Measurements from ENCODE around the gene USP43. TPM values are rescaled to one million over a fixed set of nuclear protein-coding genes. Genes with fewer than 3 reads are reported as not detected.
"Not testable (repeated sequence)": the region's sequence is repeated elsewhere in the genome, so short reads cannot be mapped to it uniquely, and the experiment has no call there.

USP43 gene
- 1 to 10 TPM; 4.2 to 6.9 TPM for total RNA-seq

GRCh38 chr17:9644910-9645751, at the start of gene USP43:
USP43 (plus strand) TSS chr17:9645517; CDS start chr17:9645633, 116 bp downstream.
- Histone ChIP-seq H3K4me1 (peaks cover 29% of the 10 kb centered on the region), H3K36me3 (replicated peaks in 1 of 2; ENCODE audit: insufficient read depth in 1 of 2, low read depth in 2 of 2) (no peaks in the 10 kb centered on the region), H3K9me3 (no peaks in the 10 kb centered on the region), H3K4me3 (peak within 1 kb of the TSS; percentile 30 to 63), H3K27ac (peak within 1 kb of the TSS; percentile 89 to 99 (median 93)), H3K27me3 (no peaks in the 10 kb centered on the region)
- peak; percentile 83 for ATAC-seq
- intact Hi-C loops (cut with DNase I) = no loop called here
- peak in 3 of 7 experiments; percentile 5 to 18 (median 8) for TF ChIP-seq CTCF (IDR thresholded peaks at IDR 0.05)
- TF ChIP-seq POLR2A (IDR thresholded peaks at IDR 0.05) = peak; percentile 61 to 68 (median 65)
- DNase-seq = peak; percentile 73 to 81 (median 75)
- 0% methylated on average over 64 of the region's 72 CpGs; no CpG with 5 or more reads in 1 of the 2 donors for WGBS, 2 donors

- H3K4me1 ChIP-seq; intact Hi-C loops (cut with DNase I); H3K36me3 ChIP-seq (replicated peaks in 1 of 2; ENCODE audit: insufficient read depth in 1 of 2, low read depth in 2 of 2); H3K27ac ChIP-seq; H3K9me3 ChIP-seq; ATAC-seq; DNase-seq; H3K4me3 ChIP-seq; H3K27me3 ChIP-seq: not testable (repeated sequence)
- 88 to 89% methylated on average over 5 of the region's 5 CpGs for WGBS, 2 donors
Observed at GRCh38 chr17:9597638-9598037, 47.7 kb upstream of the USP43 start.

- ATAC-seq (no peak), DNase-seq (no peak)
- Histone ChIP-seq H3K27me3 (no peaks in the 10 kb centered on the region), H3K9me3 (no peaks in the 10 kb centered on the region), H3K4me3 (no peak overlapping the region), H3K27ac (no peak overlapping the region), H3K4me1 (no peaks in the 10 kb centered on the region), H3K36me3 (replicated peaks in 1 of 2; ENCODE audit: insufficient read depth in 1 of 2, low read depth in 2 of 2) (no peaks in the 10 kb centered on the region)
- 86 to 91% methylated on average over 4 of the region's 4 CpGs for WGBS, 2 donors
- no peak for TF ChIP-seq CTCF (IDR thresholded peaks at IDR 0.05)
- TF ChIP-seq POLR2A (IDR thresholded peaks at IDR 0.05) = no peak
- intact Hi-C loops (cut with DNase I) = no loop called here
Observed at GRCh38 chr17:9598661-9599060, 46.7 kb upstream of the USP43 start.

- 84 to 89% methylated on average over 5 of the region's 5 CpGs for WGBS, 2 donors
- H3K9me3 ChIP-seq; H3K36me3 ChIP-seq (replicated peaks in 1 of 2; ENCODE audit: insufficient read depth in 1 of 2, low read depth in 2 of 2); H3K27me3 ChIP-seq; intact Hi-C loops (cut with DNase I); H3K4me1 ChIP-seq; H3K4me3 ChIP-seq; DNase-seq; H3K27ac ChIP-seq; ATAC-seq: not testable (repeated sequence)
Observed at GRCh38 chr17:9604583-9604982, 40.7 kb upstream of the USP43 start.

GRCh38 chr17:9606453-9606852, 38.9 kb upstream of the USP43 start:
- Histone ChIP-seq H3K4me3 (no peak overlapping the region), H3K27ac (no peak overlapping the region), H3K4me1 (no peaks in the 10 kb centered on the region), H3K27me3 (no peaks in the 10 kb centered on the region), H3K9me3 (no peaks in the 10 kb centered on the region), H3K36me3 (replicated peaks in 1 of 2; ENCODE audit: insufficient read depth in 1 of 2, low read depth in 2 of 2) (no peaks in the 10 kb centered on the region)
- no peak for DNase-seq
- no peak for ATAC-seq
- 82 to 85% methylated on average over 6 of the region's 6 CpGs for WGBS, 2 donors
- TF ChIP-seq CTCF (IDR thresholded peaks at IDR 0.05) (no peak), POLR2A (IDR thresholded peaks at IDR 0.05) (no peak)
- intact Hi-C loops (cut with DNase I) = no loop called here

GRCh38 chr17:9607058-9607457, 38.3 kb upstream of the USP43 start:
- H3K27ac ChIP-seq; DNase-seq; H3K9me3 ChIP-seq; H3K27me3 ChIP-seq; H3K36me3 ChIP-seq (replicated peaks in 1 of 2; ENCODE audit: insufficient read depth in 1 of 2, low read depth in 2 of 2); intact Hi-C loops (cut with DNase I); H3K4me3 ChIP-seq; H3K4me1 ChIP-seq; ATAC-seq: not testable (repeated sequence)
- WGBS, 2 donors = 70 to 72% methylated on average over 5 of the region's 5 CpGs

Data from body of pancreas (tissue), 4 donors.